HG03159 (cell line): Measurements from ENCODE around the gene REC8.
"Not testable (repeated sequence)": the region's sequence is repeated elsewhere in the genome, so short reads cannot be mapped to it uniquely, and the experiment has no call there.

Experiments
- ATAC-seq: cut with Tn5 transposase; IDR thresholded peaks from one replicate; pipeline ENCODE4 v1.9.1; 2021; ENCODE audit warnings: mild to moderate bottlenecking, moderate library complexity; ENCODE audit not compliant: unreplicated experiment

Gene REC8

DNA sequence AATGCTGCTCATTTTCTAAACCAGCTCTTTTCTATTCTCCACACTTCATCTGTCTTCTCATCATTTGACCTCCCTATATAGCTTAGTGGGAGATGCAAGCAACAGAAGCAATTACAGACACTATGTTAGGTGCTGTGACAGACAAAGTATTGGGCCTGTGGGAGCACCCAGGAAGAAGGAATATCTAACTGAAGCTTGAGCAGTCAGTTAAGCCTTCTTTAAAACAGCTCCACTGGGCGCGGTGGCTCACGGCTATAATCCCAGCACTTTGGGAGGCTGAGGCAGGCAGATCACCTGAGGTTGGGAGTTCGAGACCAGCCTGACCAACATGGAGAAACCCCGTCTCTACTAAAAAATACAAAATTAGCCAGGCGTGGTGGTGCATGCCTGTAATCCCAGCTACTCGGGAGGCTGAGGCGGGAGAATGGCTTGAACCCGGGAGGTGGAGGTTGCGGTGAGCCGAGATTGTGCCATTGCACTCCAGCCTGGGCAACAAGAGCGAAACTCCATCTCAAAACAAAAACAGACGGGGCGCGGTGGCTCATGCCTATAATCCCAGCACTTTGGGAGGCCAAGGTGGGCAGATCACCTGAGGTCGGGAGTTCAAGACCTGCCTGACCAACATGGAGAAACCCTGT lies 31.5 kb downstream of the REC8 start:
- ATAC-seq: not testable (repeated sequence)

DNA sequence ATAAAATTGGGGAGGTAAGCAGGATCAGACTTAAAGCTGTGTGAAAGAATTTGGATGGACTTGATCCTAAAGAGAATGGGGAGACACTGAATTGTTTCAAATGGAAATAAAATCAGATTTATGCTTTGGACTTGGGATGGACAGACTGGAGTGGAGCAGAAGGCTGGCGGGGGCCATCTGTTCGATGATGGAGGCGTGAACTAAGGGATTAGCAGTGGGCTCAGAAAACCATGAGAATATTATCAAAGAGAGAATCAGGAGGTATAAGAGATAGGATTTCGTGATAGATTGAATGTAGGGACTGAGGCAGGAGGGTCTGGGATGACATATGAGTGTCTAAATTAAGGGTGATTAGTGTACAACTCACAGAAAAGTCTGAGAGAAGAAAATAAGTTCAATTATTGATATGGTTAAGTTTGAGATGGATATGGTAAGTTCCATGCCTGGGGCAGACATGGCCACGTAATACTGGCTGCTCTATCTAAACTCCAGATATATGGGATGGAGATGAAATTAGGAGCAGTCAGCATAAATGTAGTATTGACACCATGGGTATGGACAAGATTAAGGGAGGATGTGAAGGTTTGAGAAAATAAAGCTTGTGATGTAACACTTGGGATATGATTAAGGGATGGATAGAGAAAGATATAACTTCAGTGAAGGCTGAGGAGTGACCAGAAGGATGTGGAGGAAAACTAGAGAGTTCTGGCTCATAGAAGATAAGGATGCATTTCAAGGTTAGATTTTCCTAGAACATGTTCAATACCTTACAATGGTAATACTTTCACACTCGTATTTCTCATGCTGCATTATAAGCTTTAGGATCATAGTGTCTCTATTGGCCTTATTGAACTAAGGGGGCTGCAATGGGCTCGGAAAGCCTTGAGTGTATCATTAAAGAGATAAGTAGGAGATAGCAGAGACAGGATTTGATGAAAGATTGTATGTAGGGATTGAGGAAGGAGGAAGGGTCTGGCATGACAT lies 32.6 kb downstream of the REC8 start:
- ATAC-seq: no peak

DNA sequence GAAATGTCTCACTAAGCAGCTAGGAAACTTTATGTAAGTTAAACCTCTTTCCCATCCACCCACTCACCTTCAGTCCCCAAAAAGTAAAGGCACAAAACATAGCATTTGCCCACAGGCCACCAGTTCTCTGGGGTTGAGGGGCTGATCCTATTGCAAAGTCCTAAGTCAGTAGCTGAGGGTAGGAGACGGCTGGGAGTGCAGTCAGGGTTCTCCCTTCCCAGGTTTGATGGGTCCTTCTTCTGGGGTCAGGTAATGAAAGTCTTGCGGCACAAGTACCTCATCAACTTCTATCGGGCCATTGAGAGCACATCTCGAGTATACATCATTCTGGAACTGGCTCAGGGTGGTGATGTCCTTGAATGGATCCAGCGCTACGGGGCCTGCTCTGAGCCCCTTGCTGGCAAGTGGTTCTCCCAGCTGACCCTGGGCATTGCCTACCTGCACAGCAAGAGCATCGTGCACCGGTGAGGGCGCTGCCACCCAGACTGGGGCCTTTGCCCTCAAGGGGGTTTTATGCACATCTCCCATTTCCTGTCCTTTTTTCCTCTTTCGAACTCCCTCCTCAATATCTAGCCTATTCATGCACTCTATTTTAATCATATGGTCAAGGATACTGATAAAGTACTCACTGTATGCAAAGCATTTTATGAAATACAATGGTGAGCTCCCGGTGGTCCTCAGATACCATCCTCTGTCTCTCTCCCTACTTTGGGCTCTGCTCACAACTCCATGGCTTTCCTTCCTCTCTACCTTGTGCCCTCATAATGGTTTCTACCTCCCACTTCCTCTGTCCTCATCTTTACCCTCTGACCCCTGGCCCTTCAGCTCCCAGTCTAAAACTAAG lies 34.6 kb downstream of the REC8 start:
- ATAC-seq: no peak

DNA sequence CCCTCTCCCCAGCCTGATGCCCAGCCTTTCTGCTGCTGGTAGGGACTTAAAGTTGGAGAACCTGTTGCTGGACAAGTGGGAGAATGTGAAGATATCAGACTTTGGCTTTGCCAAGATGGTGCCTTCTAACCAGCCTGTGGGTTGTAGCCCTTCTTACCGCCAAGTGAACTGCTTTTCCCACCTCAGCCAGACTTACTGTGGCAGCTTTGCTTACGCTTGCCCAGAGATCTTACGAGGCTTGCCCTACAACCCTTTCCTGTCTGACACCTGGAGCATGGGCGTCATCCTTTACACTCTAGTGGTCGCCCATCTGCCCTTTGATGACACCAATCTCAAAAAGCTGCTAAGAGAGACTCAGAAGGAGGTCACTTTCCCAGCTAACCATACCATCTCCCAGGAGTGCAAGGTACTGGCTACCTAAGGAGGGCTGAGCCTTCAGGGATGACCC lies 35.2 kb downstream of the REC8 start:
- no peak for ATAC-seq

DNA sequence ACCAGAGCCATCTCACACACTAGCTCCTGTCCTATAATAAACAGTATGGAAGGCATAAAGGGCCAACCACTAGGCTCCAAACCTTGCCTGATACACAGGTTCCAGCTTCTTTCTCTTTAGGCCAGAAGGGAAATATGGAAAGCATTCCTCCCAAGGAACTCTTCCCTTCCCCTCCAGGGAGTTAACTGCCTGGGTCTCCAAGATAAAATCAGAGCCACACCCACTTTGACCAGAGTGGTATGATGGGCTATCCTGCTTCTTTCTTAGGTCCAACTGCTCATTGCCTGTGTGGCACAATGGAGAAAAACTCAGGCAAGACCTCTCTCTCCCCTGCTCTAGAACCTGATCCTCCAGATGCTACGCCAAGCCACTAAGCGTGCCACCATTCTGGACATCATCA lies 35.7 kb downstream of the REC8 start:
- ATAC-seq: no peak

DNA sequence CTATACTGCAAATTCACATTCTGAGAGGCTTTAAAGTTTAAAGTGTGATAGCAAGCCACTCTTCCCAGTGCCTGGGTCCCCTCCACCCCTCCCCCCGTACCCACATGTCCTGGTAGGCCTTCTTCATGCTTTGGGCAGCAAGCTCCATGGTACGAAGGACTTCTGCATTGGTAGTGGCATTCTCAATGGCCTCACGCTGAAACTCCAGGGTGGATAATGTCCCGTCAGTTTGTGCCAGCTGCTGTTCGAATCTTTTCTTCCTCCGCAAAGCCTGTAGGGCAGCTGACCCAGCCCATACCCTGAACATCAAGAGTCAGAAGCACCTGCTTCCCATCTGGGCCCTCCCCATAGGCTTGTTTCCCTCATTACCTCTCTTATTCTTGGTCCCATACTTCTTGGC lies 39.4 kb downstream of the REC8 start:
- ATAC-seq: no peak

DNA sequence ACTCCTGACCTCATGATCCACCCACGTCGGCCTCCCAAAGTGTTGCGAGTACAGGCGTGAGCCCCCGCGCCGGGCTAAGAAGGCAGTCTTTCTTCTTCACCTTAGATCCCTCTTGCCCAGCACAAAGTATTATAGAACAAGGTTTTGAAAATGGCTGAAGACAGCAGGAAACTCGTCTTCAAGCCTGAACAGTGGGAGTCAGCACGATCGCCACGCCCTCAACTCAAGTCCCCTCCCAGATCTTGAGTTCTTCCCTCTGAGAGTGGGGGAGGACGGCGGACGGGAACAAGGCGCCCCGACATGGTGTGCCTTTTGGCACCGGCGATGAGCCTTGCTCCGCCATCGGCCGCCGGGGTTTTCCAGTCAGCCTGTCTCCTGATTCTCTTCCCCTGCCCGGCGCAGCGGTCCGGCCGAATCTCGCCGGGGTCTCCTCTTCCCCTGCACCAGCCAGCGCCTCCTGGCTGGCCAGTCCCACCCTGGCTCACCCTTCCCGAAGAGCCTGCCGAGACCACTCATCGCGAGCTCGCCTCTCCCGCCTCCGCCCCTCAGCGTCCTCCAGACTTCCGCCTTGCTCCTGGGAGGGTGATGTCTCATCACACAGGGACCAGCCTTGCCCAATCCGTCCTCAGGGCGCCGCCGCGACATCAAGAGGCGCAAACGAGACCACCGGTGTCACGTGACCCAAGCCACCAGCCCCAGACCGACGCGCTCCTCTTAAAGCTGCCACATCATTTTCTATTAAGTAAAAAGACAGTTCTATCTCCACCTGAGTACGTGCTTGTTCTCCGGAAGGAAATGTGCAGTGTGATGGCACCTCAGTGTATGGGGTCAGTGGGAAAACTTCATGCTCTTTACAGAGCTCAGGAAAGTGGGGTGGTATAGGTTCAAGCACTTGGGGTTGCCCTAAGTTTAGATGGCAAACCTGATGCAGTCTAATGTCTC lies 41.3 kb downstream of the REC8 start, which contains the start of gene CHMP4A:
CHMP4A (minus strand) TSS at position 565 of the 942 bp plus-strand sequence; CDS start at position 516, 49 bp downstream.
- ATAC-seq: peak; percentile 73

DNA sequence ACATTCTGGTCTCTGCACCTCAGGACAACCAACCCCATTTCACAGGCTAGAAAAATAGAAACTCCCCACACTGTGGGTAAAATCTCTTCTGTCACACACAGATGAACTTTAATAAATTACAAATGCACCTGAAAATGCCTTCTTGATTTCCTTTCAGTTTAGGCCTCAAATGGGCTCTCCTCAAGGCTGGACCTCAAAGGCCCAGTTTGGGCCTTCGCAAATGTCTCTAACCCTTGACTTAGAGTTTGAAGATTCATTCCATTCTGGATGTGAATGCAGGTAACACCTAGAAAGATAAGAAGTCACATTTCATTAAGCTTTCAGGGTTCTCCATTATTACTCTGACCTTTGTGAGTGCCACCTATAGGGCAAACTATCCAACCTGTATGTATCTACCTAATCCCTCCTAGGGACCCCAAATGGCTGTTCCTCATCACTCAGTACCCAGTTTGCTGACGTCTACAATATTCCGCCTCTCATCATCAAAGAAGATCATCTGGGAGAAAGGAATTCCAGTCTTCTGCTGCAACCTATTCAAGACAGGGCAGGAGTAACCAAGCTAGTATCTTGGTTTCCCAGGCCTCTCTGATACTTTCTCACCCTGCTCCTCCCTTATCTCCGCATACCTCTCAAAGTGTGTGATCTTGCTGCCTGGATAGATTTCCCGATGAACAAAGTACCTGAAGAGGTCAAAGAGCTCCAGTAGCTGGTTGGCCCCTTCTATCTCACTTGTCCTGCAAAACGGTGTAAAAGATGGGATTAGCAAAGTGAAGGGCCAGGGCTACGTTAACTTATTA lies 42.2 kb downstream of the REC8 start:
- no peak for ATAC-seq

DNA sequence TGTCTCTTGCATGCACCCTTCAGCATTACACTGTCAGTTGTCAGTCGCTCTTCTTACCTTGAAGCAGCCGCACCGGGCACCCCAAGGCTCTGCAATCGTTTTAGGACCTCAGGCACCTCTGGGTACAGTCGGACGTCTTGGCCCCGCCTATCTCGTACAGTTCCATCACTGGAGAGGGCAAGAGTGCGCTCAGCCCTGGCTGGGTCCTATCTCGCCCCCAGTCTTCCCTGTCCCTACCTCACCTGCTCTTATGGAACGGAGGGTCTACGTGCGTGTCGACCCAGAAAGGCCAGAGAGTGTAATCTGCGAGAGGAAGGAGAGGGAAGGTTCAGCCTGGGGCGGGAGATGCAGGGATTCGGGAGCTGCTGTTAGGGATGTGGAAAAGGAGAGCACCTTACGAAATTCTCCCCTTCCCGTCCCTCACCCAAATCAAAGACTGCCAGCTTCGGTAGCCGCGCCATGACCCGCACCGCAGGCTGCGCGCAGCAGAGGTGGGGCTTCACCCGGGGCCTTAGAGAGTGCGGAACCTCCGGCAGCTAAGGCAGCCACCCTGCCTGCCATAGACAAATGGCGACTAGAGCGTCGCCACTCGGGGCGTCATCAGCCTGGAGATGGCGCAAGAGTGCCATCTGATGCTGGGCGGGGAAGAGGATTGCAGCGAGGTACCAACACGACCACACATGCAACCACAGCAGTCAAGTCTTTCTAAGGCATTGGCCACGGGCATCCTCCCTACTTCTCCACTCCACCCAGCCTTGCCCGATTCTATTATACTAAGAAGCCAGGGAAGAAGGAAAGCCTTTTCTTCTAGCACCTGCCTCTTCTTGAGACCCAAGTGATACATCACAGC lies 43.8 kb downstream of the REC8 start, which contains the start of gene MDP1:
MDP1 (minus strand) TSS at position 572 of the 850 bp plus-strand sequence; CDS start at position 461, 111 bp downstream.
- peak; percentile 60 for ATAC-seq

DNA sequence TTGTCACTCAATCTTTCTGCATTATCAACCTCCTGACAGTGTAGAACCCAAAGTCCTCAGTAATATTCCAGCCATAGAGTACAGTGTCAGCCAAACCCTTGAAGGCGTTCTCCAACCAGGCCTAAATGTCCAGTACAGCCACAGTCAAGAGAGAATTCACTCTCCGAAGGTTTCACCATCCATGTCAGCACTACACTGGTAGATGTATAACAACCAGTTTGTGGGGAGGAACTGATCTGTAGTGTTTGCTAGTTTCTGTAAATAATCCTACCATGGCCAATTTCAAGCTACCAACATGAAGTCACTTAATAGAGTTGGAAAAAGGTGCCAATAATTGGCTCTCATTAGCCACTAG lies 44.4 kb downstream of the REC8 start:
- ATAC-seq: no peak

DNA sequence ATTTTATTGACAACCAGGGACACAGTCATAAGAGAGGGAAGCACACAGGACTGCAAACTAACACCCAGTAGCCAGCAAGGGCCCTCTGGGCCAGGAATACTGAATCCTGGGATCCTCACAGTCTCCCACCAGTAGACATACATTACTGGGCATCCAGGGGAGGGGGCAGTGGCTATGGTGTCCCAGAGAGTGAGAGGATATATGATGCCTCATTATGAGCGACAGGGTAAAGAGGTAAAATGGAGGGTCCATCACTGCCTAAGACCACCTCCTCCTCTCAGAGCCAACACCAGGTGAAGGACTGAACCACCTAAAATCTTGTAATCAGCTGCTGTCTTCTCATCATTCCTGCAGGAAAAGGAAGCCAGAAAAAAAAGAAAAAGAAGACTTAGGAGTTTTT lies 45.0 kb downstream of the REC8 start:
- ATAC-seq: not testable (repeated sequence)

DNA sequence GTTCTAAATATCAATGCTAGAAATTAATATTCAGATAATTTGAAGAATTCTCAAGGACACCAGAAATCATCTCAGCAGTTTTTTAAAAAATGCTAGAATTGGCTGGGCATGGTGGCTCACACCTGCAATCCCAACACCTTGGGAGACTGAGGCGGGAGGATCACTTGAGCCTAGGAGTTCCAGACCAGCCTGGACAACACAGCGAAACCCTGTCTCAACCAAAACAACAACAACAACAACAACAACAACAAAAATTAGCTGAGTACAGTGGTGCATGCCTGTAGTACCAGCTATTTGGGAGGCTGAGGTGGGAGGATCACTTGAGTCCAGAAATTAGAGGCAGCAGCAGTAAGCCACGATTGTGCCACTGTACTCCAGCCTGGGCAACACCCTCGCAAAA lies 47.2 kb downstream of the REC8 start:
- ATAC-seq: no peak

DNA sequence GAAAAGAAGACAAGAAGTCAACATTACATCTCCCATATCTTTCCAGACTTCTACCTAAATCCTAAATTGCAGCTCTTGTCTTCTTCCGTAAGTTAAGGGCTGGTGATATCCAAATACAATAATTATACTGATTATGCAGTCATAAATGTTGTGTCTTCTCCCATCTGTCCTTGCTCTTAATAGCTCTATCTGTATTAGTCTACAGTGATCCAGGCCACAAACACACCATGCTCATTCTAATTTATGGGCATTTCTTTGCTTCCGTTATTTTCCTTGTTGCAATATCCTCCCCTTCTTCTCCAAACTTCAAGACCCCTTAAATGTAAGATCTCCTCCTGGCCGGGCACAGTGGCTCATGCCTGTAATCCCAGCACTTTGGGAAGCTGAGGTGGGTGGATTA lies 47.6 kb downstream of the REC8 start:
- no peak for ATAC-seq

DNA sequence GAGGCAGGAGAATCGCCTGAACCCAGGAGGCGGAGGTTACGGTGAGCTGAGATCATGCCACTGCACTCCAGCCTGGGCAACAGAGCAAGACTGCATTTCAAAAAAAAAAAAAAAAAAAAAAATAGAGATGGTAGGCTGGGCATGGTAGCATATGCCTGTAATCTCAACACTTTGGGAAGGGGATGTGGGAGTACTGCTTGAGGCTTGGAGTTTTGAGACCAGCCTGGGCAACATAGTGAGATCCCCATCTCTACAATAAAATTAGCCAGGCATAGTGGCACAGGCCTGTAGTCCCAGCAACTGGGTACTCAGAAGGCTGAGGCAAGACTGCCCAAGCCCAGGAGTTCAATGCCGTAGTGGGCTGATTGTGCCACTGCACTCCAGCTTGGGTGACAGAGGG lies 51.1 kb downstream of the REC8 start:
- not testable (repeated sequence) for ATAC-seq

DNA sequence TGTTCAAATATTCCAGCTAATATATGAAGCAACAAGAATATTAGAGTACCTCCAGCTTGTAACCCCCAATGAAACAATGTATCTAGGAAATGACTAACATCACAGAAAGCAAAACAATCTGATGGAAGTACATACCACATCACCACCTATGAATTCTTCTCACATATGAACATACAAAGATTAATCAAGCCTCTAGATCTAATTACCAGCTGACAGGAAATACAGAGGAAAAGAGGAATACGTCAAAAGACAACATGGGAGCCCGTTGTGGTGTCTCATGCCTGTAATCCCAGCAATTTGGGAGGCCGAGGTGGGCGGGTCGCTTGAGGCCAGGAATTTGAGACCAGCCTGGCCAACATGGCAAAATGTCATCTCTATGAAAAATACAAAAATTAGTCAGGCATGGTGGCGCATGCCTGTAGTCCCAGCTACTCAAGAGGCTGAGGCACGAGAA lies 52.8 kb downstream of the REC8 start:
- no peak for ATAC-seq

DNA sequence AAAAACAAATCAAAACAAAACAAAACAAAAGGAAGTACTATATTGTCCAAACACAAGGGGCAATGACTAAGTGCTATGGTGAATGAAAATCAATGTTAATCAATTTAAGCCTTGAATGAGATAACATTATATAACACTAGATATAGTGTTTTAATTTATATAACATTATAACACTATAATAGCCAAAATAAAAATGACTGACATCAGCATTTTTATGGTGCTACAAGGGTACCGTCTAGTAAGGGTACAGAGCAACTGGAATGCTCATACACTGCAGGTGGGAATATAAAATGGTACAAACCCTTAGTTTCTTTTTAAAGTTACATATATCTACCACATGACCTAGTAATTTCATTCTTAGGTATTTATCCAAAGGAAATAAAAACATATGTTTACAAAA lies 54.6 kb downstream of the REC8 start:
- no peak for ATAC-seq

DNA sequence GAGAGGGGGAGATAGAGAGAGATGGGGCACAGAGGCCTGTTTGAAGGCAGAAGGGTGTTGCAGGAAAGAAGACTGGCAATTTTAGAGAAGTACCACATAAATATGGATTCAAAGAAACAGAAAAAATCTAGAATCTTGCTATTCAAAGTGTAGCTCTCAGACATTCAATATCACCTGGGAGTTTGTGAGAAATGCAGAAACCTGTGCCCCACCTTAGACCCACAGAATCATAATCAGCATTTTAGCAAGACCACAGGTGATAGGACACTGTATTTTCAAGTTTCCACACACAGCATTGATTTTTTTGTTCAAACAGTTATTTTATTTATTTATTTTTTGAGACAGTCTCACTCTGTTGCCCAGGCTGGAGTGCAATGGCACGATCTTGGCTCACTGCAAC lies 57.0 kb downstream of the REC8 start:
- no peak for ATAC-seq
